H1 (cell line): ENCODE data around the gene NDFIP2. TPM values are rescaled to one million over a fixed set of nuclear protein-coding genes. Genes with fewer than 3 reads are reported as not detected.

Experiments used
- CTCF ChIA-PET: fragments of 300-600 bp; sonication (Branson Sonifier 250); formaldehyde crosslinking; loops from one replicate; lab custom pipeline; 2021; ENCODE audit not compliant: partially characterized antibody; lab: Charles Lee
- POLR2A ChIA-PET: fragments of 300-600 bp; sonication (Branson Sonifier 250); formaldehyde crosslinking; loops from one replicate; lab custom pipeline; 2021; ENCODE audit warnings: inconsistent platforms; ENCODE audit not compliant: partially characterized antibody; lab: Charles Lee
- DNase-seq, 2 experiments: peaks; one replicate each; pipeline versions ENCODE4 v3.0.0 to v3.0.0-alpha.2; 2010 to 2022; ENCODE audit warnings: low spot score in 2 of 2, low read depth in 1 of 2, mixed read lengths in 1 of 2
- FAIRE-seq: peaks from 2 replicates; lab custom pipeline; 2011; peaks lifted over from hg19 to GRCh38; lab: Jason Lieb, UNC
- H2AFZ ChIP-seq: 2 replicates; pipeline ENCODE4 v1.8.1; 2012; ENCODE audit warnings: low read length, inconsistent platforms
- H2AK5ac ChIP-seq: 2 replicates; pipeline ENCODE4 v1.6.1; 2013; ENCODE audit warnings: low read depth, low read length
- H2BK120ac ChIP-seq: replicated peaks from 2 replicates; pipeline ENCODE3; 2013; ENCODE audit warnings: low read depth, low read length, inconsistent platforms
- H2BK12ac ChIP-seq: 2 replicates; pipeline ENCODE4 v1.6.1; 2013; ENCODE audit warnings: low read depth, low read length
- H2BK15ac ChIP-seq: 2 replicates; pipeline ENCODE4 v1.6.1; 2013; ENCODE audit warnings: low read length
- H2BK20ac ChIP-seq: 2 replicates; pipeline ENCODE4 v1.6.1; 2013; ENCODE audit warnings: low read length
- H2BK5ac ChIP-seq: 2 replicates; pipeline ENCODE4 v1.6.1; 2013; ENCODE audit warnings: low read depth, low read length
- H3K14ac ChIP-seq: 2 replicates; pipeline ENCODE4 v1.6.1; 2013; ENCODE audit warnings: inconsistent platforms; ENCODE audit not compliant: insufficient read length
- H3K18ac ChIP-seq: 2 replicates; pipeline ENCODE4 v1.6.1; 2013; ENCODE audit warnings: low read length; ENCODE audit errors: extremely low read depth
- H3K23ac ChIP-seq: 2 replicates; pipeline ENCODE4 v1.6.1; 2013; ENCODE audit warnings: inconsistent platforms; ENCODE audit not compliant: insufficient read length
- H3K23me2 ChIP-seq: 2 replicates; pipeline ENCODE4 v1.6.1; 2013; ENCODE audit warnings: low read depth, low read length
- H3K27ac ChIP-seq: 2 replicates; pipeline ENCODE4 v1.6.1; 2011; ENCODE audit warnings: low read depth, low read length, inconsistent platforms
- H3K27me3 ChIP-seq, 4 experiments: replicated peaks in 1 of 4; 1 replicate in 1 of 4; 2 replicates in 3 of 4; pipeline versions ENCODE4 v1.6.1 to v1.8.1; 2011 to 2013; ENCODE audit warnings: low read length in 3 of 4, mild to moderate bottlenecking in 3 of 4, inconsistent platforms in 2 of 4, mixed read lengths in 2 of 4, moderate library complexity in 1 of 4; ENCODE audit not compliant: control insufficient read depth in 3 of 4, insufficient read depth in 3 of 4; ENCODE audit errors: extremely low read depth in 1 of 4
- H3K36me3 ChIP-seq, 4 experiments: 2 replicates each; pipeline versions ENCODE4 v1.6.1 to v1.8.1; 2011 to 2013; ENCODE audit warnings: mild to moderate bottlenecking in 4 of 4, low read length in 3 of 4, moderate library complexity in 2 of 4, control low read depth in 1 of 4, inconsistent platforms in 1 of 4; ENCODE audit not compliant: insufficient read depth in 4 of 4, control insufficient read depth in 2 of 4
- H3K4ac ChIP-seq: replicated peaks from 2 replicates; pipeline ENCODE3; 2013; ENCODE audit warnings: low read length, low read depth, mixed read lengths, inconsistent platforms; ENCODE audit not compliant: insufficient read length
- H3K4me1 ChIP-seq, 4 experiments: replicated peaks in 1 of 4; 1 replicate in 1 of 4; 2 replicates in 3 of 4; pipeline versions ENCODE4 v1.6.1 to v1.8.1; 2011 to 2013; ENCODE audit warnings: low read length in 3 of 4, inconsistent platforms in 2 of 4, mixed read lengths in 1 of 4; ENCODE audit not compliant: insufficient read depth in 4 of 4, control insufficient read depth in 3 of 4
- H3K4me2 ChIP-seq, 2 experiments: 2 replicates each; pipeline versions ENCODE4 v1.6.1 to v1.8.1; 2011 to 2013; ENCODE audit warnings: low read depth in 2 of 2, low read length in 2 of 2, control low read depth in 1 of 2, inconsistent platforms in 1 of 2, mild to moderate bottlenecking in 1 of 2; ENCODE audit not compliant: insufficient read depth in 1 of 2
- H3K4me3 ChIP-seq, 4 experiments: fragments of 200-600, 300-600 bp in 1 of 4; sonication (generic), shearing (Covaris generic), sonication (Bioruptor Twin) in 1 of 4; 2 replicates each; pipeline versions ENCODE4 v1.5.1 to v1.8.1; 2011 to 2016; ENCODE audit warnings: low read length in 4 of 4, low read depth in 3 of 4, control low read depth in 2 of 4, inconsistent platforms in 2 of 4, mild to moderate bottlenecking in 2 of 4, mixed read lengths in 1 of 4, moderate library complexity in 1 of 4; ENCODE audit not compliant: insufficient read depth in 2 of 4; ENCODE audit errors: extremely low read depth in 1 of 4
- H3K56ac ChIP-seq: replicated peaks from 2 replicates; pipeline ENCODE3; 2013; ENCODE audit warnings: low read depth, mild to moderate bottlenecking, mixed read lengths, low read length, inconsistent platforms; ENCODE audit not compliant: insufficient read length
- H3K79me1 ChIP-seq: 2 replicates; pipeline ENCODE4 v1.6.1; 2013; ENCODE audit warnings: low read depth, low read length, control low read depth
- H3K79me2 ChIP-seq, 2 experiments: 2 replicates each; pipeline versions ENCODE4 v1.6.1 to v1.8.1; 2012 to 2013; ENCODE audit warnings: low read length in 2 of 2, mild to moderate bottlenecking in 2 of 2, inconsistent platforms in 1 of 2; ENCODE audit not compliant: insufficient read depth in 2 of 2, control insufficient read depth in 1 of 2
- H3K9ac ChIP-seq, 4 experiments: replicated peaks in 1 of 4; 1 replicate in 1 of 4; 2 replicates in 3 of 4; pipeline versions ENCODE4 v1.6.1 to v1.8.1; 2011 to 2013; ENCODE audit warnings: low read depth in 3 of 4, low read length in 3 of 4, control low read depth in 2 of 4, mild to moderate bottlenecking in 2 of 4, moderate library complexity in 2 of 4, inconsistent platforms in 1 of 4; ENCODE audit errors: extremely low read depth in 1 of 4
- H3K9me3 ChIP-seq, 2 experiments: 2 replicates each; pipeline versions ENCODE4 v1.6.1 to v1.8.1; 2012 to 2013; ENCODE audit warnings: mild to moderate bottlenecking in 2 of 2, moderate library complexity in 2 of 2, control low read depth in 1 of 2, inconsistent platforms in 1 of 2, low read depth in 1 of 2, low read length in 1 of 2, mixed read lengths in 1 of 2; ENCODE audit not compliant: insufficient read depth in 2 of 2
- H4K20me1 ChIP-seq, 2 experiments: replicated peaks in 1 of 2; 2 replicates each; pipeline versions ENCODE3 to v1.8.1; 2011 to 2013; ENCODE audit warnings: inconsistent platforms in 2 of 2, low read length in 2 of 2, mild to moderate bottlenecking in 1 of 2; ENCODE audit not compliant: insufficient read depth in 2 of 2, control insufficient read depth in 1 of 2
- H4K5ac ChIP-seq: 2 replicates; pipeline ENCODE4 v1.6.1; 2013; ENCODE audit warnings: low read length, low read depth, mixed read lengths, inconsistent platforms; ENCODE audit not compliant: insufficient read length
- H4K8ac ChIP-seq: 2 replicates; pipeline ENCODE4 v1.8.0; 2013; ENCODE audit warnings: mild to moderate bottlenecking, moderate library complexity, low read length, inconsistent platforms; ENCODE audit not compliant: insufficient read depth; ENCODE audit errors: extremely low read depth
- H4K91ac ChIP-seq: replicated peaks from 2 replicates; pipeline ENCODE3; 2013; ENCODE audit warnings: low read length, mixed read lengths, inconsistent platforms; ENCODE audit not compliant: insufficient read length
- BACH1 ChIP-seq: IDR thresholded peaks from 2 replicates; pipeline ENCODE4 v1.6.1; 2012; ENCODE audit warnings: low read length, improper control_type of control experiment
- BCL11A ChIP-seq, 2 experiments: IDR thresholded peaks; one replicate each; pipeline ENCODE4 v1.6.1; 2011; ENCODE audit warnings: low read depth in 2 of 2, low read length in 2 of 2, mild to moderate bottlenecking in 2 of 2
- CHD1 ChIP-seq: IDR thresholded peaks from 2 replicates; pipeline ENCODE4 v1.6.1; 2012; ENCODE audit warnings: low read depth, low read length, improper control_type of control experiment
- CHD2 ChIP-seq: IDR thresholded peaks from 2 replicates; pipeline ENCODE4 v1.6.1; 2012; ENCODE audit warnings: low read length, improper control_type of control experiment
- CREB1 ChIP-seq: IDR thresholded peaks from 2 replicates; pipeline ENCODE4 v1.6.1; 2012; ENCODE audit warnings: inconsistent platforms
- EP300 ChIP-seq, 2 experiments: IDR thresholded peaks; 1 replicate in 1 of 2; 2 replicates in 1 of 2; pipeline ENCODE4 v1.6.1; 2011 to 2012; ENCODE audit warnings: low read depth in 2 of 2, low read length in 2 of 2, mild to moderate bottlenecking in 2 of 2, borderline replicate concordance in 1 of 2, inconsistent platforms in 1 of 2, moderate library complexity in 1 of 2
- JUN ChIP-seq: IDR thresholded peaks from 2 replicates; pipeline ENCODE4 v1.6.1; 2011; ENCODE audit warnings: low read depth, mild to moderate bottlenecking, improper control_type of control experiment, low read length
- JUND ChIP-seq: IDR thresholded peaks from 2 replicates; pipeline ENCODE4 v1.6.1; 2011; ENCODE audit warnings: mild to moderate bottlenecking, improper control_type of control experiment, low read length
- NRF1 ChIP-seq: IDR thresholded peaks from 2 replicates; pipeline ENCODE4 v1.6.1; 2011; ENCODE audit warnings: mild to moderate bottlenecking, low read depth, low read length, improper control_type of control experiment
- PHF8 ChIP-seq: fragments of 200-600 bp; sonication (generic); conservative IDR thresholded peaks from 2 replicates; pipeline ENCODE4 v1.7.1; 2012; ENCODE audit warnings: low read depth, mild to moderate bottlenecking, inconsistent platforms, low read length, moderate library complexity
- POLR2A ChIP-seq, 2 experiments: IDR thresholded peaks; 1 replicate in 1 of 2; 2 replicates in 1 of 2; pipeline ENCODE4 v1.6.1; 2011; ENCODE audit warnings: low read depth in 2 of 2, low read length in 2 of 2, mild to moderate bottlenecking in 2 of 2; ENCODE audit errors: control extremely low read depth in 1 of 2
- POLR2AphosphoS5 ChIP-seq: IDR thresholded peaks from 2 replicates; pipeline ENCODE4 v1.6.1; 2011; ENCODE audit warnings: low read depth, low read length
- RFX5 ChIP-seq: IDR thresholded peaks from 2 replicates; pipeline ENCODE4 v1.6.1; 2011; ENCODE audit warnings: low read depth, low read length, improper control_type of control experiment, borderline replicate concordance
- SIN3A ChIP-seq, 2 experiments: IDR thresholded peaks in 1 of 2; conservative IDR thresholded peaks in 1 of 2; 2 replicates each; pipeline ENCODE4 v1.6.1; 2011 to 2012; ENCODE audit warnings: low read length in 2 of 2, improper control_type of control experiment in 1 of 2, low read depth in 1 of 2, mild to moderate bottlenecking in 1 of 2
- SP4 ChIP-seq: IDR thresholded peaks from 2 replicates; pipeline ENCODE4 v1.6.1; 2012; ENCODE audit warnings: low read length, inconsistent platforms
- SUZ12 ChIP-seq: fragments of 200-600 bp; sonication (generic); IDR thresholded peaks from 2 replicates; pipeline ENCODE4 v1.6.1; 2012; ENCODE audit warnings: mild to moderate bottlenecking, inconsistent platforms, low read length, moderate library complexity, mixed read lengths
- TBP ChIP-seq: IDR thresholded peaks from 2 replicates; pipeline ENCODE4 v1.6.1; 2011; ENCODE audit warnings: low read depth, low read length, improper control_type of control experiment
- whole genome bisulfite sequencing, 2 experiments: shearing (Covaris generic) in 1 of 2; methylation state at CpG; one replicate each; pipeline versions ENCODE4 v1.1.6 to v1.1.7; 2013 to 2015; ENCODE audit warnings: low lambda C conversion rate in 2 of 2, mixed read lengths in 2 of 2, inconsistent platforms in 1 of 2, low coverage in 1 of 2, missing lambda C conversion rate in 1 of 2; ENCODE audit not compliant: insufficient replicate concordance in 2 of 2, insufficient coverage in 1 of 2, insufficient read length in 1 of 2; ENCODE audit errors: extremely low coverage in 1 of 2, missing lambda C conversion rate in 1 of 2; 5-methylcytosine and 5-hydroxymethylcytosine counted together
- polyA plus RNA-seq, 7 experiments: library from polyadenylated mRNA; depleted of rRNA in 3 of 7; stranded (reverse) in 5 of 7; unstranded in 2 of 7; fragments of >200 nt in 5 of 7; fragments of 200-250 nt in 2 of 7; gene quantifications; 1 replicate in 5 of 7; 2 replicates in 1 of 7; 4 replicates in 1 of 7; pipeline versions ENCODE4 v1.2.1 to v1.2.3, GENCODE V29; 2011 to 2013; ENCODE audit warnings: missing spikeins in 2 of 7, mixed read lengths in 2 of 7
- total RNA-seq: library from RNA; stranded (reverse); fragmentation: NEBNext Ultra II Directional; extraction: Animal tissue kit (Norgen Biotek cat#: 25700); gene quantifications from 2 replicates; pipeline ENCODE4 v1.2.1, GENCODE V29; 2021

Gene NDFIP2
- total and polyA plus RNA-seq, 2 of the 8 experiments (the other 6 are each of a cell fraction or from before 2014, with no cell fraction given) = 11.1 to 32.9 TPM

GRCh38 chr13:79582896-79583295 is 101.9 kb downstream of the NDFIP2 start:
- no peaks in the 10 kb centered on the region for H3K79me2 ChIP-seq
- H4K5ac ChIP-seq = no peak overlapping the region
- H3K23me2 ChIP-seq = no peaks in the 10 kb centered on the region
- POLR2A ChIA-PET = no interaction called here
- H2AFZ ChIP-seq = no peak overlapping the region
- no peak overlapping the region for H2BK20ac ChIP-seq
- no peak overlapping the region for H3K18ac ChIP-seq
- H2BK5ac ChIP-seq = no peak overlapping the region
- H3K27ac ChIP-seq = no peak overlapping the region
- H2BK12ac ChIP-seq = no peak overlapping the region
- no peak overlapping the region for H3K56ac ChIP-seq
- H3K9ac ChIP-seq = no peak overlapping the region
- H3K9me3 ChIP-seq = 0 out of 4 replicates have a peak, but pooled peaks cover 0 to 6% of the 10 kb centered on the region in 2 experiments
- no peak overlapping the region for H3K23ac ChIP-seq
- no peak overlapping the region for H4K91ac ChIP-seq
- no peaks in the 10 kb centered on the region for H3K79me1 ChIP-seq
- DNase-seq (no peak), FAIRE-seq (no peak)
- WGBS, 2 experiments = 80% methylated on average over 1 of the region's 1 CpG; no CpG with 5 or more reads in 1 of the 2 experiments
- H3K4me1 ChIP-seq = no peaks in the 10 kb centered on the region
- no peaks in the 10 kb centered on the region for H3K36me3 ChIP-seq
- no peak overlapping the region for H4K8ac ChIP-seq
- no peak overlapping the region for H3K14ac ChIP-seq
- H2AK5ac ChIP-seq = no peak overlapping the region
- no peaks in the 10 kb centered on the region for H3K27me3 ChIP-seq
- TF ChIP-seq TBP (no peak), BACH1 (no peak), CREB1 (no peak), SUZ12 (no peak), NRF1 (no peak), SIN3A (conservative IDR thresholded peaks at IDR 0.05 in 1 of 2, IDR thresholded peaks at IDR 0.05 in 1 of 2; ENCODE audit: low read depth in 1 of 2, low read length in 2 of 2) (no peak), BCL11A (IDR thresholded peaks at IDR 0.05; ENCODE audit: low read depth in 2 of 2, low read length in 2 of 2) (no peak), POLR2AphosphoS5 (no peak), JUND (no peak), EP300 (IDR thresholded peaks at IDR 0.05; ENCODE audit: borderline replicate concordance in 1 of 2, low read depth in 2 of 2, low read length in 2 of 2) (no peak), PHF8 (no peak), CHD1 (no peak), RFX5 (no peak), SP4 (no peak), JUN (no peak), CHD2 (no peak), POLR2A (IDR thresholded peaks at IDR 0.05; ENCODE audit: control extremely low read depth in 1 of 2, low read depth in 2 of 2, low read length in 2 of 2) (no peak)
- H2BK15ac ChIP-seq = no peak overlapping the region
- no peak overlapping the region for H3K4me2 ChIP-seq
- no peaks in the 10 kb centered on the region for H4K20me1 ChIP-seq
- H3K4ac ChIP-seq = no peak overlapping the region
- no peak overlapping the region for H3K4me3 ChIP-seq
- H2BK120ac ChIP-seq = no peak overlapping the region
- CTCF ChIA-PET = interaction anchor here (1.5 kb wide), 1 partner anchor 1435 kb away, joined by 3 read pairs; no protein-coding TSS in a partner anchor
